ENCODE results near the gene FBXL5.
"Not testable (repeated sequence)": the region's sequence is repeated elsewhere in the genome, so short reads cannot be mapped to it uniquely, and the experiment has no call there.

Gene FBXL5

DNA sequence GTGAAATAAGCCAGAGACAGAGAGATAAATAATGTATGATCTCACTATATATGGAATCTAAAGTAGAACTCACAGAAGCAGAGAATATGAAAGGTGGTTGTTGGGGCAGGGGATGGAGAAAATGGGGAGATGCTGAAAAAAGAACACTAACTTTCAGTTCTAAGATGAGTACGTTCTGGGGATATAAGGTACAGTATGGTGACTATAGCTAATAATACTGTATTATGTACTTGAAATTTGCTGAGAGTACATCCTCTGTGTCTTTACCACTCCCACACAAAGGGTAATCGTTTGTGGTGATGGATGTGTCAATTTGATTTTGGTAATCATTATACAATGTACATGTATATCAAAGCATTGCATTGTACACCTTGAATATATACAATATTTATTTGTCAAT, 6.6 kb downstream of the FBXL5 start:
- H3K4me1 ChIP-seq (ENCODE audit: control insufficient read depth in 1 of 2, insufficient read depth in 2 of 2, low read length in 2 of 2), result peaks cover 18 to 60% of the 10 kb centered on the region in 2 donors
- H3K36me3 ChIP-seq (ENCODE audit: control insufficient read depth in 1 of 2, insufficient read depth in 2 of 2, low read length in 2 of 2), result no peaks in the 10 kb centered on the region
- no peak overlapping the region for H3K27ac ChIP-seq (ENCODE audit: low read length)
- no peaks in the 10 kb centered on the region for H3K27me3 ChIP-seq (ENCODE audit: low read depth, low read length)
- no peak overlapping the region for H3K4me3 ChIP-seq (ENCODE audit: low read depth in 1 of 2, low read length in 2 of 2)
- no peaks in the 10 kb centered on the region for H3K9me3 ChIP-seq (ENCODE audit: control insufficient read depth in 1 of 2, low read length in 2 of 2)

DNA sequence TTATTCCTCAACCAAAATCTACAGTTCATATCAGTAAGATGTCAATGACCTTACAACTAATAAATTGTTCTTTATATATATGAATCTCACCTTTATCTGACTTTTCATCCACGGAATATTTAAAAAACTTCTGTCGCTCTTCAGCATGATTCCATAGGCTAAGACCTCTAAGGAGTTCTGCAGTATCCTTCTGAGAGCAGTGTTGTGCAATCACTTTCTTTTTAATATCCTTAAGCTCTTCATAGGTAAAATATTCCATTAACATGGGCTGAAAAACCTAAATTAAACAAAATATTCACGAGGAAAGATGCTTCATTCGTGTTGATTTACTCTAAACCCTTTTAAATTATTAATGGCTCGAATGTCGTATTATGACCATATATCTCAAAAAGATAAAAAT, 16.7 kb downstream of the FBXL5 start:
- Histone ChIP-seq H3K4me3 (ENCODE audit: low read depth in 1 of 2, low read length in 2 of 2) (no peak overlapping the region), H3K4me1 (ENCODE audit: control insufficient read depth in 1 of 2, insufficient read depth in 2 of 2, low read length in 2 of 2) (no peaks in the 10 kb centered on the region), H3K36me3 (ENCODE audit: control insufficient read depth in 1 of 2, insufficient read depth in 2 of 2, low read length in 2 of 2) (peaks cover 22 to 27% of the 10 kb centered on the region in 2 donors), H3K9me3 (ENCODE audit: control insufficient read depth in 1 of 2, low read length in 2 of 2) (no peaks in the 10 kb centered on the region), H3K27ac (ENCODE audit: low read length) (no peak overlapping the region), H3K27me3 (ENCODE audit: low read depth, low read length) (no peaks in the 10 kb centered on the region)

DNA sequence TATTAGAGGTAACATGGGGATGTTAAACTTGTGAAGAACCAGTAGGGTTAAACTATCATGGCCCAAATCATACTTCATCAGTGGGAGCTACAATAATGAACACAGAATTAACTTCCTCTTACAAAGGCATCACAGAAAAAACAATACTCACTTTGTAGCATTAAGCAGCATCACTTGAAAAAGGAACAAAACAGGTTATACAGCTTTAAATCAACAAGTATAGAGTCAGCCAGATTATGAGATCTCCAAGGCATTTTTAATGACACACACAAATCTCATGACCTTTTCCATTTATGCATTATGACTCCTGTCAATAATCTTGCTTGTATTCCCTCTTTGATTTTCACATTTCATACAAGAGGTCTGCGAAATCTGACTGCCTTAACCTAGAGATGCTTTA, 18.3 kb downstream of the FBXL5 start:
- Histone ChIP-seq H3K27me3 (ENCODE audit: low read depth, low read length) (no peaks in the 10 kb centered on the region), H3K4me1 (ENCODE audit: control insufficient read depth in 1 of 2, insufficient read depth in 2 of 2, low read length in 2 of 2) (no peaks in the 10 kb centered on the region), H3K27ac (ENCODE audit: low read length) (no peak overlapping the region), H3K4me3 (ENCODE audit: low read depth in 1 of 2, low read length in 2 of 2) (no peak overlapping the region), H3K36me3 (ENCODE audit: control insufficient read depth in 1 of 2, insufficient read depth in 2 of 2, low read length in 2 of 2) (peaks cover 22 to 27% of the 10 kb centered on the region in 2 donors), H3K9me3 (ENCODE audit: control insufficient read depth in 1 of 2, low read length in 2 of 2) (no peaks in the 10 kb centered on the region)

DNA sequence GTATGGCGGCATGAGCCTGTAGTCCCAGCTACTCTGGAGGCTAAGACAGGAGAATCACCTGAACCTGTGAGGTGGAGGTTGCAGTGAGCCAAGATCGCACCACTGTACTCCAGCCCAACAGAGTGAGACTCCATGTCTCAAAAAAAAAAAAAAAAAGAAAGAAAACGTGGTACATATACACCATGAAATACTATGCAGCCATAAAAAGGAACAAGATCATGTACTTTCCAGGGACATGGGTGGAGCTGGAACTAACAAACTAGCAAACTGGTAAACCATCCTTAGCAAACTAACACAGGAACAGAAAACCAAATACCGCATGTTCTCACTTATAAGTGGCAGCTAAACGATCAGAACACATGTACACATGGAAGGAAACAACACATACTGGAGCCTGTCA, 37.8 kb downstream of the FBXL5 start:
- Histone ChIP-seq H3K9me3 (ENCODE audit: control insufficient read depth in 1 of 2, low read length in 2 of 2) (peaks cover 9 to 19% of the 10 kb centered on the region in 2 donors), H3K36me3 (ENCODE audit: control insufficient read depth in 1 of 2, insufficient read depth in 2 of 2, low read length in 2 of 2) (peaks cover 12 to 33% of the 10 kb centered on the region in 2 donors)
- H3K4me1 ChIP-seq (ENCODE audit: control insufficient read depth in 1 of 2, insufficient read depth in 2 of 2, low read length in 2 of 2); H3K27me3 ChIP-seq (ENCODE audit: low read depth, low read length); H3K4me3 ChIP-seq (ENCODE audit: low read depth in 1 of 2, low read length in 2 of 2); H3K27ac ChIP-seq (ENCODE audit: low read length): not testable (repeated sequence)

DNA sequence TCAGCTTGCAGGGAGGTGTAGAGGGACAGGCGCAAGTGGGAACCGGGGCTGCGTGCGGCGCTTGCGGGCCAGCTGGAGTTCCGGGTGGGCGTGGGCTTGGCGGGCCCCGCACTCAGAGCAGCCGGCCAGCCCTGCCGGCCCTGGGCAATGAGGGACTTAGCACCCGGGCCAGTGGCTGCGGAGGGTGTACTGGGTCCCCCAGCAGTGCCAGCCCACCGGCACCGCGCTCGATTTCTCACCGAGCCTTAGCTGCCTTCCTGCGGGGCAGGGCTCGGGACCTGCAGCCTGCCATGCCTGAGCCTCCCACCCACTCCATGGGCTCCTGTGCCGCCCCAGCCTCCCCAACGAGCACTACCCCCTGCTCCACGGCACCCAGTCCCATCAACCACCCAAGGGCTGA, 40.3 kb downstream of the FBXL5 start:
- Histone ChIP-seq H3K36me3 (ENCODE audit: control insufficient read depth in 1 of 2, insufficient read depth in 2 of 2, low read length in 2 of 2) (peaks cover 14 to 24% of the 10 kb centered on the region in 2 donors), H3K9me3 (ENCODE audit: control insufficient read depth in 1 of 2, low read length in 2 of 2) (peaks cover 9 to 12% of the 10 kb centered on the region in 2 donors)

DNA sequence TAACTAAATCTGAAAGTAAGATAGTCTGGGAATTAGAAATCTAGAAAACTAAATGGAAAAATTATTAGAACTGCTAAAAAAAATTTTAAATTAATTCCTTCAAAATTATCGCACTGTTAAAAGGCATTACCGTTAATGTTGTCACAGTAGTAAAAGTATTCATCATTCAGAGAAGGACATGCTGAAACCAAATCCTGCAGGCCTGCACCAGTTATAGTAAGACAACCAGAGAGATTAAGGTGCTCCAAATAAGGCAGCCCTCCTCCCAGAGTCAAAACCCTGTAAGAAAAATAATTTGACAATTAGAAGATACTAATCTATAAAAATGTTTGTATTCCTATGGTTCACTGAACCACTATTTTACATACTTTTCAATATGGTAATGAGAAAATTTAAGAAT, 43.0 kb downstream of the FBXL5 start:
- Histone ChIP-seq H3K36me3 (ENCODE audit: control insufficient read depth in 1 of 2, insufficient read depth in 2 of 2, low read length in 2 of 2) (peaks cover 3 to 7% of the 10 kb centered on the region in 2 donors), H3K4me3 (ENCODE audit: low read depth in 1 of 2, low read length in 2 of 2) (no peak overlapping the region), H3K9me3 (ENCODE audit: control insufficient read depth in 1 of 2, low read length in 2 of 2) (no peaks in the 10 kb centered on the region), H3K27me3 (ENCODE audit: low read depth, low read length) (no peaks in the 10 kb centered on the region), H3K4me1 (ENCODE audit: control insufficient read depth in 1 of 2, insufficient read depth in 2 of 2, low read length in 2 of 2) (no peaks in the 10 kb centered on the region), H3K27ac (ENCODE audit: low read length) (no peak overlapping the region)

More for the DNA sequence above, 40.3 kb downstream of the FBXL5 start:
- H3K4me1 ChIP-seq (ENCODE audit: control insufficient read depth in 1 of 2, insufficient read depth in 2 of 2, low read length in 2 of 2); H3K27me3 ChIP-seq (ENCODE audit: low read depth, low read length); H3K27ac ChIP-seq (ENCODE audit: low read length); H3K4me3 ChIP-seq (ENCODE audit: low read depth in 1 of 2, low read length in 2 of 2): not testable (repeated sequence)

DNA sequence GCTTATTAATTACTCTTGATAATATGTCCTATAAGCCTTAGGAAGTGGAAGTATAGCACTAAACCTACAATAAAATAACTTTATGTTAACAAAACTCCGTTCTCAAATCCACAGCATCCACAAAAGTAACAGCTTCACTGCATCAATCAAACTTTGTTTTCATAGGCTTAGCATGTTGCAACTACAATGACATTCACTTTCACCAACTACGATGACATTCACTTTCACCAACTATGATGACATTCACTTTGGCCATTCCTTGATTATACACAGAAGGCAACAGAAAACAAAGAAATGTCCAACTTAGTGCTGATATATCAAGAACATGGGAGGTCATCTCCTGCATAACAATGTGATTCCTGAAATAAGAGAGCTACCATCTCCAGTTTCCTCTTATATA, 44.3 kb downstream of the FBXL5 start:
- no peaks in the 10 kb centered on the region for H3K9me3 ChIP-seq (ENCODE audit: control insufficient read depth in 1 of 2, low read length in 2 of 2)
- H3K27me3 ChIP-seq (ENCODE audit: low read depth, low read length), result no peaks in the 10 kb centered on the region
- no peak overlapping the region for H3K4me3 ChIP-seq (ENCODE audit: low read depth in 1 of 2, low read length in 2 of 2)
- peaks cover 3 to 7% of the 10 kb centered on the region in 2 donors for H3K36me3 ChIP-seq (ENCODE audit: control insufficient read depth in 1 of 2, insufficient read depth in 2 of 2, low read length in 2 of 2)
- H3K4me1 ChIP-seq (ENCODE audit: control insufficient read depth in 1 of 2, insufficient read depth in 2 of 2, low read length in 2 of 2), result no peaks in the 10 kb centered on the region
- H3K27ac ChIP-seq (ENCODE audit: low read length), result no peak overlapping the region

DNA sequence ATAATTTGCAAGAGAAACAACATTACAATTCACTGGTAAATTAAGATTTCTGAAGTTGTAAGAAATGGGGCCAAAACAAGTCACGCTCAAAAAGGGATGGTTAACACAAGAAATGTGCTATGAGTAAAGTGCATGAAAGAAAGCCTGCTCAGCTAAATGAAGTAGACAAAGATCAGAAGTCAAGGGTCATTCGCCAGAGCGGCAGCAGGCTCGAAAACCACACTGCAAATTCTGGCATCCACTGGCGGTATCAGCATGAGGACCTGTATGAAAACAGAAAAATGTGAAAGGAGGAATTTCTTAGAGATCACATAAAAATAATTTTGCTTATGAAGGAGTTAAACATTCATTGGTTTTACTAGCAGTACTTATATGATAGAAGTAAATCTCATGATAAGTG, 49.6 kb downstream of the FBXL5 start:
- H3K27ac ChIP-seq (ENCODE audit: low read length), result no peak overlapping the region
- peaks cover 3 to 4% of the 10 kb centered on the region in 2 donors for H3K9me3 ChIP-seq (ENCODE audit: control insufficient read depth in 1 of 2, low read length in 2 of 2)
- H3K4me3 ChIP-seq (ENCODE audit: low read depth in 1 of 2, low read length in 2 of 2), result no peak overlapping the region
- peaks cover 21 to 38% of the 10 kb centered on the region in 2 donors for H3K36me3 ChIP-seq (ENCODE audit: control insufficient read depth in 1 of 2, insufficient read depth in 2 of 2, low read length in 2 of 2)
- H3K4me1 ChIP-seq (ENCODE audit: control insufficient read depth in 1 of 2, insufficient read depth in 2 of 2, low read length in 2 of 2), result no peaks in the 10 kb centered on the region
- H3K27me3 ChIP-seq (ENCODE audit: low read depth, low read length), result no peaks in the 10 kb centered on the region

DNA sequence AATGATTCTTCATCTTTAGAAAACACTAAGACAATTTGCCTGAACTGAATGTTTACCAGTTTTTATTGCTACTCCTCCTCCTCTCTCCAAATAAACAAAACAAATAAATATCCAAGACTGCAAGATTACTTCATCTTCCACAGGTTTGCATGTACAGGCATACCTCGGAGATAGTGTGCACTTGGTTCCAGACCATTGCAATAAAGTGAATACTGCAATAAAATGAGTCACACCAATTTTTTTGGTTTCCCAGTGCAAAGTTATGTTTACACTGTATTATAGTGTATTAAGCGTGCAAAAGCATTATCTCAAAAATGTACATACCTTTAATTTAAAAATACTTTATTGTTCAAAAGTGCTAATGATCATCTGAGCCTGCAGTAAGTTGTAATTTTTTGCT, 53.3 kb downstream of the FBXL5 start:
- peaks cover 0 to 6% of the 10 kb centered on the region in 2 donors for H3K4me1 ChIP-seq (ENCODE audit: control insufficient read depth in 1 of 2, insufficient read depth in 2 of 2, low read length in 2 of 2)
- H3K9me3 ChIP-seq (ENCODE audit: control insufficient read depth in 1 of 2, low read length in 2 of 2), result peaks cover 3 to 4% of the 10 kb centered on the region in 2 donors
- no peak overlapping the region for H3K4me3 ChIP-seq (ENCODE audit: low read depth in 1 of 2, low read length in 2 of 2)
- peaks cover 24 to 54% of the 10 kb centered on the region in 2 donors for H3K36me3 ChIP-seq (ENCODE audit: control insufficient read depth in 1 of 2, insufficient read depth in 2 of 2, low read length in 2 of 2)
- H3K27me3 ChIP-seq (ENCODE audit: low read depth, low read length), result no peaks in the 10 kb centered on the region
- no peak overlapping the region for H3K27ac ChIP-seq (ENCODE audit: low read length)

DNA sequence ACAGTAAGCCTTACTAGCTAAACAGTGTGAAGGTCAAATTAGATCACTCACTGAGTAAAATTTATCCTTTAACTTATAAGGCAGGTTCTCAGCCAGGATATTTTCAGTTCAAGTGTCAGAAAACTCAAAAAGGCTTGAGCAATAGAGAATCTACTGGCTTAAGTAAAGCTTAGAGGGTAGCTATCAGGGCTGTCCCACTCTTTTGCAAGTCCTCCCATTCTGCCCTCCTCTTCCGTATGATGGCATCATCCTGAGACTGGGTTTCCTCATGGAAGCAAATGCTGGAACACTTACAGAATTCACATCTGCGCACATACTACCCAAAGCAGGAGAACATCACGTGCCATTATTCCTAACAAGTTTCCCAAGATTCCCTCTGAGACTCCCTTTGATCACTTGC, 55.0 kb downstream of the FBXL5 start:
- Histone ChIP-seq H3K4me3 (ENCODE audit: low read depth in 1 of 2, low read length in 2 of 2) (no peak overlapping the region), H3K36me3 (ENCODE audit: control insufficient read depth in 1 of 2, insufficient read depth in 2 of 2, low read length in 2 of 2) (peaks cover 17 to 54% of the 10 kb centered on the region in 2 donors), H3K9me3 (ENCODE audit: control insufficient read depth in 1 of 2, low read length in 2 of 2) (peaks cover 3 to 4% of the 10 kb centered on the region in 2 donors), H3K27ac (ENCODE audit: low read length) (no peak overlapping the region), H3K27me3 (ENCODE audit: low read depth, low read length) (no peaks in the 10 kb centered on the region), H3K4me1 (ENCODE audit: control insufficient read depth in 1 of 2, insufficient read depth in 2 of 2, low read length in 2 of 2) (peaks cover 0 to 6% of the 10 kb centered on the region in 2 donors)

DNA sequence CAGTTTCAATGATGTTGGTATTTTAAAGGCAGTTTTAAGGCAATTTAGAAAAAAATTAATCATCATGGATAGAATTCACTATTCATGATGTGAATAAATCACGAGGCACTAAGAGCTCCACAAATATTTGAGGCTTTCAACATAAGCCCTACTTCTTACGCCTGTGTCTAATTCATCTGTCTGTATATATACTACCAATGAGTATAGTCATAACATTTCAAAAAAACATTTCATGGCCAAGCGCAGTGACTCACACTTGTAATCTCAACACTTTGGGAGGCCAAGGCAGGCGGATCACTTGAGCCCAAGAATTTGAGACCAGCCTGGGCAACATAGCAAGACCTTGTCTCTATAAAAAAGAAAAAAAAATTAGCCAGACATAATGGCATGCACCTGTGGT, 56.5 kb downstream of the FBXL5 start:
- Histone ChIP-seq H3K27me3 (ENCODE audit: low read depth, low read length) (no peaks in the 10 kb centered on the region), H3K4me1 (ENCODE audit: control insufficient read depth in 1 of 2, insufficient read depth in 2 of 2, low read length in 2 of 2) (peaks cover 0 to 6% of the 10 kb centered on the region in 2 donors), H3K27ac (ENCODE audit: low read length) (no peak overlapping the region), H3K9me3 (ENCODE audit: control insufficient read depth in 1 of 2, low read length in 2 of 2) (peaks cover 3 to 4% of the 10 kb centered on the region in 2 donors), H3K36me3 (ENCODE audit: control insufficient read depth in 1 of 2, insufficient read depth in 2 of 2, low read length in 2 of 2) (peaks cover 9 to 50% of the 10 kb centered on the region in 2 donors), H3K4me3 (ENCODE audit: low read depth in 1 of 2, low read length in 2 of 2) (no peak overlapping the region)

DNA sequence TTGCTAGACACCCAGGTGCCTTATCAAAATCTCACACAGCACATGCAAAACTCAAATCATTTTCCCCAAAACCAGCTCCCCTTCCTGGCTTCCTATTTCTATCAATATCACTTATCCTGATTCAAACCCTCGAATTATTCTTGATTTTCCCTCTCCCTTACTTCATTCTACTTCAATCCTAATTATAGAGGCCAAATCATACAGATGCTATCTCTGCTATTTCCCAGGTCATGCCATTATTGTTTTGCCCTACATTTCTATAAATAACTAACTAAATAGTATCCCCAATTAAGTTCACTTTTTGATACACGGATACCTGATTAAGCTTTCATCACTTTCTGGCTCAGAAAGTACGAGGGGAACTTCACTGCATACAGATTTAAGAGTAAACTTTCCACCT, 62.4 kb downstream of the FBXL5 start:
- Histone ChIP-seq H3K4me1 (ENCODE audit: control insufficient read depth in 1 of 2, insufficient read depth in 2 of 2, low read length in 2 of 2) (peaks cover 0 to 5% of the 10 kb centered on the region in 2 donors), H3K36me3 (ENCODE audit: control insufficient read depth in 1 of 2, insufficient read depth in 2 of 2, low read length in 2 of 2) (peaks cover 3 to 25% of the 10 kb centered on the region in 2 donors), H3K27ac (ENCODE audit: low read length) (no peak overlapping the region), H3K27me3 (ENCODE audit: low read depth, low read length) (no peaks in the 10 kb centered on the region), H3K4me3 (ENCODE audit: low read depth in 1 of 2, low read length in 2 of 2) (no peak overlapping the region), H3K9me3 (ENCODE audit: control insufficient read depth in 1 of 2, low read length in 2 of 2) (no peaks in the 10 kb centered on the region)

Measured in muscle layer of duodenum (tissue), 2 donors.